GM18951 (cell line): ENCODE results near the gene ABLIM3.

Experiments used
- POLR2A ChIP-seq: IDR thresholded peaks from 4 replicates; pipeline ENCODE4 v1.6.1; 2011; ENCODE audit warnings: mild to moderate bottlenecking; ENCODE audit not compliant: insufficient read length, insufficient read depth; ENCODE audit errors: extremely low read depth
- in situ Hi-C: fragments of 300-500 bp; cut with MboI; formaldehyde crosslinking; loops from one replicate; pipeline ENCODE4 v1.12.0; 2022; ENCODE audit warnings: low sequenced_read_pairs, mixed read lengths, inconsistent platforms; ENCODE audit not compliant: unreplicated experiment

Gene ABLIM3

GRCh38 chr5:149217096-149217802, 76.0 kb downstream of the ABLIM3 start:
- in situ Hi-C loops = no loop called here
- no peak for TF ChIP-seq POLR2A

DNA sequence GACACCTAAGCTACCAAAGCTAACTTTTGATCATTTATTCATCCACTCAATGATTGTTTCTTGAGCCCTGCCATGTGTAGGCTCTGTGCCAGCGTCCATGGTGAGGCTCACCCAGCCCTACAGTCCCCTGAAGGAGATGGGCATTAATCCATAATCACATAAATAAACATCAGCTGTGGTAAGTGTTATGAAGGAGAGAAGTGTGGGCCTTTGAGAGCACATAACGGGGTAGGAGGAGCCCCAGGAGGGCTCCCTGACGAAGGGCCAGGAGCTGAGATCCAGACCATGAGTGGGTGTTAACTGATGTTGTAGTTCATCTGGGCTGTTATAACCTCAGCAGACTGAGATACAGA, 76.5 kb downstream of the ABLIM3 start:
- TF ChIP-seq POLR2A = no peak
- in situ Hi-C loops = no loop called here

GRCh38 chr5:149219584-149219983, 78.3 kb downstream of the ABLIM3 start:
- in situ Hi-C loops = no loop called here
- TF ChIP-seq POLR2A = no peak

DNA sequence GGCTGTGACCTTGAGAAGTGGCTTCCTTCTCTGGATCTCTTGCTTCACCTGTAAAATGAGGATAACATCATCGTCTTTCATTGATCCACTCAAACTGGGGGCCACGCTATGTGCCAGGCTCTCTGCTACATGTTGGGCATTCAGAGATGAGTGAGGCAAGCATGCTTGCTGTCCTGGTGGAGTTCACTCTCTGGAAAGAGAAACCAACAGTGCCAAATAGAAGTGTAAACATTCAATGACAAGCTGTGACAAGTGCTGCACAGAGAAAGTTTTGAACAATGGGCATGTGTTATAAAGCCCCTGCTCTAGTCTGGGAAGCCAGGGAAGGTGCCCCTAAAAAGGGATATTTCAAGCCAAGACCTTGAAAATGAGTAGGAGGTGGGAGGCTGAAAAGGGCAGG, 79.5 kb downstream of the ABLIM3 start:
- in situ Hi-C loops = no loop called here
- TF ChIP-seq POLR2A = no peak

- TF ChIP-seq POLR2A = no peak
- in situ Hi-C loops = no loop called here
These were observed 80.0 kb downstream of the ABLIM3 start for GRCh38 chr5:149221326-149221725.

DNA sequence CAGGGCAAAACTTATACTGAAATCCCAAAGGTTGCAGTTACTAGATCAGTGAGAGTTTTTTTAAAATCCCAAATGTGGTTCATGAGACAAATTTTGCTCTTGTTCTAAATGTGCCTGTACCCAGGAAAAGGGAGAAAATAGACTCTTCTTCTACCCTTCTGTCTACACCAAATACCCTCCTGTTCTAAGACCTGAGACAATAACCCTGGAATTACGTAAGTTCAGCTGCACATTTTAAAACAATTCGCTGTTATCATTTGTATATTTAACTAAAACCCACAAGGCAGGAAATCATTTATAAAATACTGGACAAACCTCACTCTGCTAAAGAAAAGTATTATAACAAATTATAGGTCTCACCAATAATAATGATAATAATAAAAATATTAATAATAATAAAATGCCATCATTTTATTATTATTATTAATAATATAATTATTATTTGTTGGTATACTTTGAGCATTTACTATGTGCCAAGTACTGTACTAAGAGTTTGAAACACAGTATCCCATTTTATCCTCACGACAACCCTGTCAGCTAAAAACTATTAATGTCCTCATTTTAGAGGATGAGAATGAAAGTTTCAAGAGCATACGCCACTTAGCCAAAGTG, 80.5 kb downstream of the ABLIM3 start:
- in situ Hi-C loops = no loop called here
- TF ChIP-seq POLR2A = no peak

DNA sequence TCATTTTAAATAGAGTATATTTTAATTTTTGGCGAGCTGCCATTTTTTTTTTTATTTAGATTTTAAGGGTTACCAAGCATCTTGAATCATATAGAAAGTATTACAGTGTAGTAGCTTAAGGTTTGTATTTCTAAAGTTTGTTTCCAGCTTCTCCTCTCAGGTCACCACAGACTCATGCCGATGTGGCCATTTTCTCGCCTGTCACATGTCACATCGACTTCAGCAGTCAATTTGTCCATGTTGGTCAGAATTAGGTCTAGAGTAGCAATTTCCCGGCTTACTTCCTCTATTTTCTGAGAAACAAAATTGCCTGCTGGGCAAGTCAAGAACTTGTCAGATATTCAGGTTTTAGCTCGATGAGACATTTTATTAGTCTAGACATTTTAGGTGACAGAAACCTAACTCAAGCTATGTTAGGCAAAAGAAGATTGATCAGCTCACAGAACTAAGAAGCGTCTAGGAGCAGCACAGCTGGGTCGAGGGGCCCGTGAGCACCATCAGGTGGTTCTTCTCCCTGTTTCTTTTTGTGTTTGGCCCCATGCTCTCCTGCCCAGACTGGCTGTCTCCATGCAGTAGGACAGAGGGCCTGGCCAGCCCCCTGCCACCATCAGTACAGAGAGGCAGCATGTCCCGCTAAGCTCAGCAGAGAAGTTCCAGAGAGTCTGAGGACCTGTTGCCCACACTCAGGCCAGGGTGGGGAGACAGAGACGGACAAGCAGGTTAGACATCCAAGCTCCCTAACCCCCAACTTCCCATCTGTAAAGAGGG, 82.0 kb downstream of the ABLIM3 start:
- in situ Hi-C loops = no loop called here
- TF ChIP-seq POLR2A = no peak

DNA sequence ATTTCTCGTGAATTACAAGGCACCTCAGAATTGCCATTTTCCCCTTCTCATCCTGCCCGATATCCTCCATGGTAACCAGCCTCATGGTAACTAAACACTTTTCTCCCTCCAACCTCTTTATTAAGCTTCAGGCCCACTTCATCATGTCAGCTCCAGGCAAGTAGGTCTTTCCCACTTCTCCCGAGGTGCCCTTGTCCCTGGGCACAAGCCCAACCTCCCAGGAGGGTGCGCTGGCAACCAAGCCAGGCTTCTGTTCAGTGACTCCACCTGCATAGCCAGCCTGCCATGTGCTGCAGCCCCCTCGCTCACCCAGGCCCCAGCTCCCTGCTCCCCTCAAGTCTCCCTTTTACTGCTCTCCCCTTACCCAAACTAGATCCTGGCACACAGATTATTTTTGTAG, 83.0 kb downstream of the ABLIM3 start:
- in situ Hi-C loops = no loop called here
- no peak for TF ChIP-seq POLR2A

DNA sequence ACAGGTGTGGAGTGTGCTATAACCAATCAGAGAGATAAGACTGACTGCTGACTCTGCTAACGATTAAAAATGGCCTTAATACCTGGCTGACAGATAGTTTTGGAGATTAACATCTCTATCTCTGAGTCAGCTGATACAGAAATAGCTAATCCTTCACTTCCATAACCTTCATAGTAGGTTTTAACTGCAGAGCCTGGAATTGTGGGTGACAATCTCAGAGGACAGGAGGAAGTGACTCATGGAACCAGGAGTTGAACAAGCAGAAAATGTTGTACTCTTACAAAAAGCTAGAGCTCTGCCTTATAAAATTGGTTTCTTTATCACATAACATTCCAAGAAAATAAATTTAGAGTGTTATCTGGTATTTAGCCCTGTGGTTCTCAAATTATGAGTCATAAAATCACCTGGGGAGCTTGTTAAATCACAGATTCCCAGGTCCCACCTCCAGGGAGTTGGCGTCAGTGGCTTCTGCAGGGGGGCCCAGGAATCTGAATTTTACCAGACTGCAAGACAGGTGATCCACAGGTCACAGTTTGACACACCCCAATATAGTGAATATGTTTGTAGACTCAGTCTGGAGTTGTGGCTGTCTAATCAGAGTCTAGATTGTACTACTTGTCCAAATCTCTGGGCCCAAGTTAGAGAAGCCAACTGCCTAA, 86.0 kb downstream of the ABLIM3 start:
- in situ Hi-C loops = no loop called here
- TF ChIP-seq POLR2A = no peak

DNA sequence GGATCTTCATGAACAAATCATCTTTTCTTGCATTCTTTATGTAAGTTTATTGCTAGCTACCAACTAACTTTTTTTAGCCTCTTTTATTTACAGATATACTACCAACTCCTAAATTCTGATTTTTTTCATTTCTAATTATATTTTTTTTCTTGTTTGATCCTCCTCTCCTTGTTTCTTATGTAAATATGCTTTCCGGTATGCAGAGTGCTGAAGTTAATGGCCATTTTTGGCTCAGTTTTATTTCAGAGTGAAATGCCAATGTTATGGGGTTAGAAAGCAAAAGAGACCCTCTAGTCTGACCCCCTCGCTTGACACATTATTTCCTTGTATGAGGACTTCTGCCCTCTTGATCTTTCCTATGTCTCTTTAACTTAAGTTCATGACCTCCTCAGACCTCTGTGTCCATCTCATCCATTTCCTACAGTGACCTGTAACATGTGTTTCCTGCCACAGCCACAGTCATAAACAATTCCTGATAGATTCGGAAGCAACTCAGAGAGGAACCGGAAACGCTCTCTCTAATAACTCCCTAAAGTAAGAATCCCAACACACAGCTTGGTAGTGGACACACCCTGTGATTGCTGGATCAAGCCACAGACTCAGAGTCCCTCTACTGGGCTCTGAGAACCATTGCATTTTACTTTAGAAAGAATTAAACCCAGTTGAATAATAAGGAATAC, 87.5 kb downstream of the ABLIM3 start:
- in situ Hi-C loops = no loop called here
- TF ChIP-seq POLR2A = no peak

- no peak for TF ChIP-seq POLR2A
- in situ Hi-C loops = no loop called here
These were observed 88.1 kb downstream of the ABLIM3 start for GRCh38 chr5:149229298-149229937.

GRCh38 chr5:149235841-149236240, 94.5 kb downstream of the ABLIM3 start:
- TF ChIP-seq POLR2A = no peak
- in situ Hi-C loops = no loop called here
